Stimulated activated CD8-positive, alpha-beta memory T cell treated with anti-CD3 and anti-CD28 coated beads, Interleukin-7, amount 100 ng/mL, for 1 hour (primary cell): ENCODE data around the gene CCDC127.
A peak's percentile ranks its signal among the peaks of the same experiment; 100 is the strongest.

ENCODE experiments used
- DNase-seq, 2 donors: peaks; one replicate each; pipeline ENCODE4 v3.0.0-alpha.2; 2020; ENCODE audit warnings: low read depth in 2 of 2

Gene CCDC127

GRCh38 chr5:189976-190365 lies 28.0 kb downstream of the CCDC127 start:
- no peak for DNase-seq

- no peak for DNase-seq
These were observed 28.5 kb downstream of the CCDC127 start for GRCh38 chr5:189486-189885.

DNA sequence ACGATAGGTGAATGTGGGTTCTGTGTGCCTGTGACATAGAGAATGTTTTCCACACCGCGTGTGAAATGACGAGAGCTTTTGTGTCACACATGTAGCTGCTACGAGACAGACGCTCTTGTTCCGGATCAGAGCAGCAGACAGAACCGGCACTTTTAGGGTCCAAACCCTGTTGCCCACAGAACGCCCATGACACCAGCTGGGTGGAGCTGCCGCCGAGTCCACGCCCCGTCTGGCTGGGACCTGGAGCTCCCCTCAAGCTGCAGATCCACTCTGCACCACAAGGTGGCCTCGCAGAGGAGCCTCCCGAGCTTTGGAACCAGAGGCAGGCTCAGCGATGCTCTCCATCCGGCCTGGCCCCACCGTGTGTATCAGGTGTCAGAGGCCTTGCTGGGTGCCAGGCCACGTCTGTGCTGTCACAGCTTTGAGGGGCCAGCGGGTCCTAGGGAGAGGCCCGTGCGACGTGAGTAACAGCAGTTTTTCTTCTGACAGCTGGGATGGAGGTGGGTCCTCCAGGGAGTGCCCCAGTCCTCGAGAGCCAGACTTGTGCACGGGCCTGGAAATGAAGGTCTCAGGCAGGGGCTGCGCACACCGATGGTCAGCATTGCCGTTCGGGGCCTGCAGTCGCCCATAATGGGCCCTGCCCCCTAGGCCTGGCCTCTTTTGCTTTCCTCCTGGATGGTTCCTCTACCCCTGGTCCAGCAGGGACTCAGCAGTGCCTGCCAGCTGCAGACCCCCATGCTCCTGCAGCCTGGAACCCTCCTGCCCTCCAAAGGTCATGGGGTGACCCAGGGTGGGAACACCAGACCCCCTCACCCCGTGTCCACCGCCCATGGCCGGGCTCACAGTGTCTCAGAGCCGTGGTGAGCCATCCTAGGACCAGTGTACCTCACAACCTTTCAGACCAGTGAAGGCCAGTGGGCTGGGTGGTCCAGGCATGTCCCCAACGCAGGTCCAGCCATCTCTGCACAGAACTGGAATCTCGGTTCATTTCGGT lies 29.2 kb downstream of the CCDC127 start:
- peak; percentile 64 to 77 for DNase-seq

- no peak for DNase-seq
These were observed 30.1 kb downstream of the CCDC127 start for GRCh38 chr5:187617-188451.

GRCh38 chr5:187042-187431 lies 30.9 kb downstream of the CCDC127 start:
- no peak for DNase-seq

GRCh38 chr5:186091-187041 lies 31.6 kb downstream of the CCDC127 start:
- no peak for DNase-seq

- no peak for DNase-seq
These were observed 32.6 kb downstream of the CCDC127 start for GRCh38 chr5:185095-186070.

GRCh38 chr5:184471-184870 lies 33.5 kb downstream of the CCDC127 start:
- DNase-seq, result no peak

DNA sequence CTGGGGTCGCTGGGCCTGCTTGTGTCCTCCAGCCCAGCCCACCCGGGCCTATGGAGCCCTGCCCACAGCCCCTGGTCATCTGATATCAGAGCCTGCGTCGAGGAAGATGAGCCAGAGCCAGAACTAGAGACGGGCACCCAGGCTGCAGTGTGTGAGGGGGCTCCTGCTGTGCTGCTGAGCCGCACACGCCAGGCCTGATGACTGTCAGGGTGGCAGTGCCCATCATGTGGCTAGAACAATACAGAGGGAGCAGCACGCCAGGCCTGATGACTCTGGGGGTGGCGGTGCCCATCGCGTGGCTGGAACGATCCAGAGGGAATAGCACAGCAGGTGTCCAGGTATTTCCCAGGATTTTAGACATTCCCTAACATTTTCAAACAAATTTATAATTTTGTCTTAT lies 35.8 kb downstream of the CCDC127 start:
- no peak for DNase-seq

GRCh38 chr5:181566-181965 lies 36.4 kb downstream of the CCDC127 start:
- DNase-seq, result no peak

DNA sequence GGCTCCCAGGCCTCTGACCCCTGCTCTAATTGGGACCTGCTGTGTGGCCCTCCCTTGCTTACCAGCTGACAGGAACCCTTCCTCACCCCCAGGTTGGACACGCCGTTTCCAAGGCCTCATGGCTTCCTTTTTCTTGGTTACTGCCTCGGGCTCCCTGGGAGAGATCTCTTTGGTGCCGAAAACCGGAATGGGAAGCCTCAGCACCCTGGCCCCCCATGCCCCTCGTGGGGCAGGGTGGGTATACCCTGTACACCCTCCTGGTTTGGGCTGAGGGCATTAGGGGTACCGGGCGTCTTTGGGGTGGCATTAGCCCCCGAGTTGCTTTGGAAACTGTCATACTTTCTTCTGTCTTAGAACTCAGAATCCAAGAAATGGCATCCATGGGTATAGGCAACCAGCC lies 36.8 kb downstream of the CCDC127 start:
- DNase-seq, result no peak

- no peak for DNase-seq
These were observed 37.6 kb downstream of the CCDC127 start for GRCh38 chr5:180286-180918.

DNA sequence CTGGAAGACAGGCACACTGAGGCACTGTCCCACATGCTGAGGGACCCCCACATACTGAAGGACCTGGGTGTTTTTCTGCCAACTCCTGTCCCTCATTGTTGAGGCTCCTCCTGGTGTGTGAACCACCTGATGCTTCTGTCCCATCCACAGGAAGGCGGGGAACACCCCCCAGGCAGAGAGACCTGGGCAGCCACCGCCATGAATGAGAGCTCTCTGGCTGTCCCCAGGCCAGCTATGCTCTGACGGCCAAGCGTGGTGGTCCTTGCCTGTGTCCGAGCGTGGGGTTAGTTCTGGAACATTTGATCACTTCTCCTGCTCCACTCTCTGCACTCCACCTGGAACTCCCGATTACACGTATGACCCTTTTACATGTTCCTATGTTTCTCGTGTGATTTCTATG lies 38.6 kb downstream of the CCDC127 start:
- no peak for DNase-seq

DNA sequence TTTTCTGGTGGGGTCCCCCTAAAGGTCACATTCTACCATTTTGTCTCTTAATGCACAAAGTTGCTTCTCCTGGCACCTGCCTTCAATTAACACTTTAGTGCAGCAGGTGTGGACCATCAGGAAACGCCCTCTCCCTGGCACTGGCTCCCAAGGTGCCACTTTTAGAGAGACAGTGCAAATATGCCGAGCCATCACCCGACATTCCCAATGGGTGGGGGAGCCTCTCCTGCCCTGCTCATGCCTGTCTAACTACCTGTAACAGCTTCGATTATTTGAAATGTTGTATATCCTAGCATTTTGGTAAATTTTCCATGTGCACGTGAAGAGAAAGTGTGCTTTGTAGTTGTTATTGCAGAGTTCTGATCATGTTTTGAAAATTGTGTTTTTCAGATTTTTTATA lies 39.8 kb downstream of the CCDC127 start:
- no peak for DNase-seq

DNA sequence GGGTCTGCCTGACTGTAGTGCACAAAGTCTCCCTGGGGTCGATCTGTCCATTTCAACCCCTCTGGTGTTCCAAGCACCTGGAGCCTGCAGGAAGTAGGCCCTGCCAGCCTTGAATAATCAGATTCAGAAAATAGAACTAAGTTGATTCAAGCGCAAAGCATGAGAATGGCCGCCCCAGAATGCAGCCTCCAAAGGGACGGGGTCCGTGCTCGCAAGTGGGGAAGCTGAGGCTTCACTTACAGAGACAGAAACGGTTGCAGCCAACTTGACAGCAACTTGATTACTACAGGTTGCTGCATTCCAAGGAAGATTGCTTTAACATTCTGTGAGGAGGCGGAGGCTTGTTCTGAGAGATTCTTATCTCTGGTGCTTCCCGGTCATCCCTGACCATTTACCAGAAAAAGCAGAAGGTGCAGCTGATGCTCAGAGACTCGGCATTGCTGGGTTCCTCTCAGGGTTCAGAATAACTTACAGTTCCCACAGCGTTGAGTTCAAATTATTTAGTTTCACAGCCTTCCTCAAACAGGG lies 41.6 kb downstream of the CCDC127 start:
- DNase-seq, result no peak

GRCh38 chr5:174876-175465 lies 43.0 kb downstream of the CCDC127 start:
- no peak for DNase-seq

GRCh38 chr5:174291-174600 lies 43.7 kb downstream of the CCDC127 start:
- DNase-seq, result no peak

- no peak for DNase-seq
These were observed 44.3 kb downstream of the CCDC127 start for GRCh38 chr5:173392-174290.
